ENCODE measurements around the gene PAK4. TPM values are rescaled to one million over a fixed set of nuclear protein-coding genes. Genes with fewer than 3 reads are reported as not detected.
"Not testable (repeated sequence)": the region's sequence is repeated elsewhere in the genome, so short reads cannot be mapped to it uniquely, and the experiment has no call there.

The PAK4 gene
- total RNA-seq, 2 experiments from 2014 or later, result 13.2 to 16.2 TPM

- no peaks in the 10 kb centered on the region for H3K9me3 Mint-ChIP-seq
- no peaks in the 10 kb centered on the region for H3K36me3 Mint-ChIP-seq
- no peaks in the 10 kb centered on the region for H3K27me3 Mint-ChIP-seq
- H3K27ac Mint-ChIP-seq, result no peak overlapping the region
- peaks cover 23% of the 10 kb centered on the region for H3K4me1 Mint-ChIP-seq
- H3K4me3 Mint-ChIP-seq, result no peak overlapping the region
- DNase-seq, result no peak
Observed at GRCh38 chr19:39133431-39134270, 8.1 kb downstream of the PAK4 start.

- DNase-seq, result no peak
- H3K4me1 Mint-ChIP-seq, result peaks cover 15% of the 10 kb centered on the region
- H3K27me3 Mint-ChIP-seq, result no peaks in the 10 kb centered on the region
- no peaks in the 10 kb centered on the region for H3K36me3 Mint-ChIP-seq
- no peak overlapping the region for H3K27ac Mint-ChIP-seq
- no peaks in the 10 kb centered on the region for H3K9me3 Mint-ChIP-seq
- no peak overlapping the region for H3K4me3 Mint-ChIP-seq
Observed at GRCh38 chr19:39135701-39136100, 10.1 kb downstream of the PAK4 start.

GRCh38 chr19:39136225-39136940, 10.8 kb downstream of the PAK4 start:
- Mint-ChIP-seq H3K4me1 (peaks cover 10% of the 10 kb centered on the region), H3K27ac (no peak overlapping the region), H3K4me3 (no peak overlapping the region), H3K9me3 (no peaks in the 10 kb centered on the region), H3K36me3 (no peaks in the 10 kb centered on the region), H3K27me3 (no peaks in the 10 kb centered on the region)
- no peak for DNase-seq

- no peak overlapping the region for H3K4me3 Mint-ChIP-seq
- H3K4me1 Mint-ChIP-seq, result peaks cover 8% of the 10 kb centered on the region
- no peaks in the 10 kb centered on the region for H3K9me3 Mint-ChIP-seq
- H3K36me3 Mint-ChIP-seq, result no peaks in the 10 kb centered on the region
- no peak overlapping the region for H3K27ac Mint-ChIP-seq
- no peak for DNase-seq
- no peaks in the 10 kb centered on the region for H3K27me3 Mint-ChIP-seq
Observed at GRCh38 chr19:39137131-39137530, 11.5 kb downstream of the PAK4 start.

GRCh38 chr19:39138221-39139211, 12.9 kb downstream of the PAK4 start:
- no peaks in the 10 kb centered on the region for H3K27me3 Mint-ChIP-seq
- no peaks in the 10 kb centered on the region for H3K36me3 Mint-ChIP-seq
- H3K9me3 Mint-ChIP-seq, result no peaks in the 10 kb centered on the region

GRCh38 chr19:39139305-39139874, 13.8 kb downstream of the PAK4 start:
- H3K27me3 Mint-ChIP-seq, result no peaks in the 10 kb centered on the region
- no peak overlapping the region for H3K4me3 Mint-ChIP-seq
- no peak for DNase-seq
- H3K4me1 Mint-ChIP-seq, result no peaks in the 10 kb centered on the region
- no peaks in the 10 kb centered on the region for H3K9me3 Mint-ChIP-seq
- no peaks in the 10 kb centered on the region for H3K36me3 Mint-ChIP-seq
- H3K27ac Mint-ChIP-seq, result no peak overlapping the region

More at GRCh38 chr19:39138221-39139211, 12.9 kb downstream of the PAK4 start:
- no peak for DNase-seq
- H3K4me3 Mint-ChIP-seq, result no peak overlapping the region
- no peaks in the 10 kb centered on the region for H3K4me1 Mint-ChIP-seq
- H3K27ac Mint-ChIP-seq, result no peak overlapping the region

- no peak for DNase-seq
- Mint-ChIP-seq H3K36me3 (no peaks in the 10 kb centered on the region), H3K4me3 (no peak overlapping the region), H3K9me3 (no peaks in the 10 kb centered on the region), H3K27me3 (no peaks in the 10 kb centered on the region), H3K4me1 (peaks cover 6% of the 10 kb centered on the region), H3K27ac (no peak overlapping the region)
Observed at GRCh38 chr19:39139971-39140453, 14.4 kb downstream of the PAK4 start.

- H3K4me3 Mint-ChIP-seq, result no peak overlapping the region
- no peaks in the 10 kb centered on the region for H3K36me3 Mint-ChIP-seq
- peaks cover 6% of the 10 kb centered on the region for H3K4me1 Mint-ChIP-seq
- no peak for DNase-seq
- no peaks in the 10 kb centered on the region for H3K27me3 Mint-ChIP-seq
- H3K9me3 Mint-ChIP-seq, result no peaks in the 10 kb centered on the region
- H3K27ac Mint-ChIP-seq, result no peak overlapping the region
Observed at GRCh38 chr19:39140594-39140993, 15.0 kb downstream of the PAK4 start.

- H3K27ac Mint-ChIP-seq, result no peak overlapping the region
- H3K36me3 Mint-ChIP-seq, result no peaks in the 10 kb centered on the region
- DNase-seq, result no peak
- H3K27me3 Mint-ChIP-seq, result no peaks in the 10 kb centered on the region
- no peaks in the 10 kb centered on the region for H3K9me3 Mint-ChIP-seq
- H3K4me1 Mint-ChIP-seq, result peaks cover 6% of the 10 kb centered on the region
- H3K4me3 Mint-ChIP-seq, result no peak overlapping the region
Observed at GRCh38 chr19:39141929-39142328, 16.3 kb downstream of the PAK4 start.

- Mint-ChIP-seq H3K9me3 (no peaks in the 10 kb centered on the region), H3K27me3 (no peaks in the 10 kb centered on the region), H3K4me3 (no peak overlapping the region), H3K36me3 (no peaks in the 10 kb centered on the region), H3K27ac (no peak overlapping the region), H3K4me1 (peaks cover 8% of the 10 kb centered on the region)
- DNase-seq, result no peak
Observed at GRCh38 chr19:39142630-39143029, 17.0 kb downstream of the PAK4 start.

- not testable (repeated sequence) for H3K27me3 Mint-ChIP-seq, H3K4me3 Mint-ChIP-seq, H3K36me3 Mint-ChIP-seq, DNase-seq, H3K4me1 Mint-ChIP-seq, H3K27ac Mint-ChIP-seq, H3K9me3 Mint-ChIP-seq
Observed at GRCh38 chr19:39143757-39144289, 18.2 kb downstream of the PAK4 start.

- H3K27ac Mint-ChIP-seq, result no peak overlapping the region
- H3K4me1 Mint-ChIP-seq, result peaks cover 8% of the 10 kb centered on the region
- no peaks in the 10 kb centered on the region for H3K9me3 Mint-ChIP-seq
- no peaks in the 10 kb centered on the region for H3K36me3 Mint-ChIP-seq
- no peak for DNase-seq
- H3K4me3 Mint-ChIP-seq, result no peak overlapping the region
- H3K27me3 Mint-ChIP-seq, result no peaks in the 10 kb centered on the region
Observed at GRCh38 chr19:39144290-39145071, 18.9 kb downstream of the PAK4 start.

GRCh38 chr19:39145180-39145953, 19.8 kb downstream of the PAK4 start:
- Mint-ChIP-seq H3K4me3 (no peak overlapping the region), H3K4me1 (peaks cover 8% of the 10 kb centered on the region), H3K9me3 (no peaks in the 10 kb centered on the region), H3K36me3 (no peaks in the 10 kb centered on the region), H3K27ac (no peak overlapping the region), H3K27me3 (no peaks in the 10 kb centered on the region)
- DNase-seq, result no peak
